K562 (cell line): ENCODE results near the gene SPRY4. TPM values are rescaled to one million over a fixed set of nuclear protein-coding genes. Genes with fewer than 3 reads are reported as not detected.

Experiments
- BHLHE40 ChIP-seq: IDR thresholded peaks from 2 replicates; pipeline ENCODE4 v1.6.1; 2011; ENCODE audit warnings: low read length, improper control_type of control experiment
- CCNT2 ChIP-seq: IDR thresholded peaks from 2 replicates; pipeline ENCODE4 v1.6.1; 2011; ENCODE audit warnings: borderline replicate concordance, low read depth, mild to moderate bottlenecking, moderate library complexity, mixed read lengths, low read length; ENCODE audit not compliant: insufficient read length; ENCODE audit errors: extremely low read depth
- CREBBP ChIP-seq: IDR thresholded peaks from one replicate; pipeline ENCODE4 v1.6.1; 2012; ENCODE audit warnings: low read depth, mild to moderate bottlenecking, control low read depth, inconsistent platforms, low read length
- FIP1L1 ChIP-seq: fragments of 200-400 bp; formaldehyde crosslinking; IDR thresholded peaks from 2 replicates; pipeline ENCODE4 v1.6.1; 2018; ENCODE audit warnings: mild to moderate bottlenecking, low read depth, low read length; ENCODE audit not compliant: poor library complexity, severe bottlenecking
- HDAC6 ChIP-seq: IDR thresholded peaks from 2 replicates; pipeline ENCODE4 v1.6.1; 2012; ENCODE audit warnings: low read depth, mild to moderate bottlenecking, control low read depth, inconsistent platforms, low read length, moderate library complexity
- KLF13 ChIP-seq: fragments of 450-650 bp; IDR thresholded peaks from 2 replicates; pipeline ENCODE4 v1.6.1; 2016; ENCODE audit warnings: missing genetic modification characterization, low read depth, mild to moderate bottlenecking, missing compliant biosample characterization, moderate library complexity, borderline replicate concordance
- MAFG ChIP-seq: fragments of 450-650 bp; conservative IDR thresholded peaks from 2 replicates; pipeline ENCODE4 v1.6.1; 2016; ENCODE audit warnings: missing genetic modification characterization, missing compliant biosample characterization
- PCBP2 ChIP-seq: fragments of 200-400 bp; formaldehyde crosslinking; IDR thresholded peaks from 2 replicates; pipeline ENCODE4 v1.6.1; 2018; ENCODE audit warnings: low read length, low read depth, mild to moderate bottlenecking, moderate library complexity; ENCODE audit not compliant: poor library complexity, severe bottlenecking
- PHF20 ChIP-seq: fragments of 450-650 bp; IDR thresholded peaks from 2 replicates; pipeline ENCODE4 v1.6.1; 2018; ENCODE audit not compliant: partially characterized antibody
- PTTG1 ChIP-seq: fragments of 450-650 bp; IDR thresholded peaks from 2 replicates; pipeline ENCODE4 v1.6.1; 2016; ENCODE audit warnings: low read depth, mild to moderate bottlenecking, missing genetic modification characterization, missing compliant biosample characterization
- PURB ChIP-seq: sonication (generic); formaldehyde crosslinking; IDR thresholded peaks from 2 replicates; pipeline ENCODE4 v1.9.0; 2021; ENCODE audit warnings: low read depth, mild to moderate bottlenecking, missing genetic modification reagents
- RBBP5 ChIP-seq: fragments of 200-600 bp; sonication (generic); IDR thresholded peaks from 2 replicates; pipeline ENCODE4 v1.6.1; 2012; ENCODE audit warnings: borderline replicate concordance, mild to moderate bottlenecking, low read length, control low read depth, inconsistent platforms; ENCODE audit not compliant: insufficient read depth, poor library complexity, severe bottlenecking
- SREBF1 ChIP-seq: fragments of 150-350 bp; IDR thresholded peaks from 2 replicates; pipeline ENCODE4 v1.6.1; 2014; ENCODE audit warnings: antibody characterized with exemption, low read depth, low read length, borderline replicate concordance
- TCF7 ChIP-seq: sonication (generic); IDR thresholded peaks from 2 replicates; pipeline ENCODE4 v1.6.1; 2016; ENCODE audit warnings: antibody characterized with exemption, borderline replicate concordance
- ZNF23 ChIP-seq: fragments of 250-450 bp; sonication (Bioruptor Pico); IDR thresholded peaks from 2 replicates; pipeline ENCODE4 v1.4.0; 2020; ENCODE audit warnings: mild to moderate bottlenecking
- ZNF764 ChIP-seq: fragments of 250-450 bp; sonication (Bioruptor Pico); IDR thresholded peaks from 2 replicates; pipeline ENCODE4 v1.4.0; 2020; ENCODE audit warnings: low read depth, mild to moderate bottlenecking, moderate library complexity
- polyA plus RNA-seq, 8 experiments: library from polyadenylated mRNA; depleted of rRNA in 4 of 8; stranded (reverse) in 5 of 8; unstranded in 3 of 8; fragments of >200 nt; fragmentation: Nextera tagmentation in 2 of 8; fragmentation: Illumina TruSeq in 1 of 8; extraction: Ambion mirVana in 2 of 8; extraction: Trizol in 1 of 8; gene quantifications; 2 replicates each; pipeline versions ENCODE4 v1.2.1 to v1.2.3, GENCODE V29; 2011 to 2014; ENCODE audit warnings: inconsistent platforms in 1 of 8, missing spikeins in 1 of 8
- total RNA-seq, 7 experiments: library from RNA; depleted of rRNA in 6 of 7; stranded (reverse); fragments of >200 nt in 6 of 7; fragmentation: Illumina TruSeq in 2 of 7; extraction: Trizol in 2 of 7; gene quantifications; 2 replicates each; pipeline versions ENCODE4 v1.2.1 to v1.2.3, GENCODE V29; 2011 to 2021; ENCODE audit warnings: low replicate concordance in 1 of 7
- TF ChIP-seq, protein P1 (sequence below), 3 experiments: fragments of 200-800 bp in 1 of 3; sonication (Bioruptor generic) in 1 of 3; sonication (generic) in 1 of 3; formaldehyde crosslinking in 1 of 3; IDR thresholded peaks; 2 replicates each; pipeline versions ENCODE4 v1.6.1 to v1.8.0; 2016 to 2022; ENCODE audit warnings: mild to moderate bottlenecking in 2 of 3, missing compliant biosample characterization in 2 of 3, missing genetic modification characterization in 2 of 3, missing genetic modification reagents in 1 of 3
- TF ChIP-seq, protein P2 (sequence below): IDR thresholded peaks from 2 replicates; pipeline ENCODE4 v1.6.1; 2014; ENCODE audit warnings: antibody characterized with exemption
- TF ChIP-seq, protein P3 (sequence below), 2 experiments: fragments of 450-650 bp in 1 of 2; sonication (generic) in 1 of 2; formaldehyde crosslinking in 1 of 2; IDR thresholded peaks in 1 of 2; conservative IDR thresholded peaks in 1 of 2; 2 replicates each; pipeline versions ENCODE4 v1.6.1 to v1.8.1; 2016 to 2023; ENCODE audit warnings: mild to moderate bottlenecking in 2 of 2, moderate library complexity in 2 of 2, inconsistent platforms in 1 of 2, missing genetic modification reagents in 1 of 2
- TF ChIP-seq, protein P4 (sequence below): fragments of 450-650 bp; IDR thresholded peaks from 2 replicates; pipeline ENCODE4 v1.6.1; 2016; ENCODE audit warnings: mild to moderate bottlenecking

SPRY4 gene
- total and polyA plus RNA-seq, 9 of the 15 experiments (the other 6 are each of a cell fraction or from before 2014, with no cell fraction given) = 2.6 to 24.2 (median 9.5) TPM

DNA sequence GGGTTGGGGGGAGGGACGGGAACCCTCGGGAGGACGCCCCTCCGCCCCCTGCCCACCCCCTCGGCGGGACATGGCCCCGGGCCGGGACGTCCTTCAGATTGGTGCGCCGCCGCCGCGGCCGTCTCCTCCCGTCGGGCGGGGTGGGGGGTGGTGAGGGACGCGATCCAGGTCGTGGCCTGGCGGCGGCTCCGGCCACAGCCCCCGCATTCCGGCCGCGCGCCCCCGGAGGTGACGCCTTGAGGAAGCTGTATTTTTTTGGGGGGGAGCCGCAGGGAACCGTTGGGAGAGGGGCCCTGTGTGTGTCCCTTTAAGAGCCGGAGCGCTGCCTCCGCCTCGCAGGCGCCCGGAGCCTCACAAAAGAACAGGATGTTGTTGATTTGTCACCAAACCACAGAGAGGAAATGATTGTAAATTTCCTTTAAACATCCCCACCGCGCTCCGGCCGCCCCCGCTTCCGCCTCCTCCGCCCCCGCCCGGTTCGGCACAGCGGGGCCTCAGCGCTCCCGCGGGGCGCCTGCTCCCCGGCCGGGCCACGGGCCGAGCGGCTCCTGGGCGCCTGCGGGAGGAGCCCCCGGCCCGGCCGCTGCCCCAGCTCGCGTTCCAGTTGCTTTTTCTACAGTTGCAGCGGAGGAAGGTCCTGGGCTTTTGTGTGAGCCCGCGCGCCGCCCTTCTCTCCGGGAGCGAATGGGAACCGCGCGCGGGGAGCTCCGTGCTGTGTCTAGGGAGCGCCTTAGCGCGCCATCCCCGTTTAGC, 32.1 kb upstream of the SPRY4 start (continued):
- TF ChIP-seq SREBF1 (no peak), PHF20 (no peak), CCNT2 (peak; percentile 99), PURB (CRISPR knock-in tag) (no peak), KLF13 (tag) (0 out of 2 replicates have a peak, but pooled peaks have one; percentile 27), RBBP5 (peak; percentile 65), PTTG1 (tag) (no peak), PCBP2 (no peak), FIP1L1 (no peak), HDAC6 (no peak), CREBBP (no peak), ZNF764 (CRISPR knock-in tag) (no peak), MAFG (tag) (no peak), ZNF23 (no peak), TCF7 (no peak; the same call in 1 of the 2 replicates), BHLHE40 (peak; percentile 32; the same call in 1 of the 2 replicates)
- TF ChIP-seq, protein P1, sequence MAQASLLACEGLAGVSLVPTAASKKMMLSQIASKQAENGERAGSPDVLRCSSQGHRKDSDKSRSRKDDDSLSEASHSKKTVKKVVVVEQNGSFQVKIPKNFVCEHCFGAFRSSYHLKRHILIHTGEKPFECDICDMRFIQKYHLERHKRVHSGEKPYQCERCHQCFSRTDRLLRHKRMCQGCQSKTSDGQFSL (CRISPR knock-in tag; IDR thresholded peaks at IDR 0.05) = peak; percentile 85
- TF ChIP-seq, protein P1 (tag; IDR thresholded peaks at IDR 0.05) = peak in 1 of 2 experiments; percentile 85; a peak in 1 of 4 replicates
- TF ChIP-seq, protein P2, sequence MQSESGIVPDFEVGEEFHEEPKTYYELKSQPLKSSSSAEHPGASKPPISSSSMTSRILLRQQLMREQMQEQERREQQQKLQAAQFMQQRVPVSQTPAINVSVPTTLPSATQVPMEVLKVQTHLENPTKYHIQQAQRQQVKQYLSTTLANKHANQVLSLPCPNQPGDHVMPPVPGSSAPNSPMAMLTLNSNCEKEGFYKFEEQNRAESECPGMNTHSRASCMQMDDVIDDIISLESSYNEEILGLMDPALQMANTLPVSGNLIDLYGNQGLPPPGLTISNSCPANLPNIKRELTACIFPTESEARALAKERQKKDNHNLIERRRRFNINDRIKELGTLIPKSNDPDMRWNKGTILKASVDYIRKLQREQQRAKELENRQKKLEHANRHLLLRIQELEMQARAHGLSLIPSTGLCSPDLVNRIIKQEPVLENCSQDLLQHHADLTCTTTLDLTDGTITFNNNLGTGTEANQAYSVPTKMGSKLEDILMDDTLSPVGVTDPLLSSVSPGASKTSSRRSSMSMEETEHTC = no peak
- TF ChIP-seq, protein P3, sequence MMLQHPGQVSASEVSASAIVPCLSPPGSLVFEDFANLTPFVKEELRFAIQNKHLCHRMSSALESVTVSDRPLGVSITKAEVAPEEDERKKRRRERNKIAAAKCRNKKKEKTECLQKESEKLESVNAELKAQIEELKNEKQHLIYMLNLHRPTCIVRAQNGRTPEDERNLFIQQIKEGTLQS (IDR thresholded peaks at IDR 0.05) = 0 out of 2 replicates have a peak, but pooled peaks have one; percentile 38
- TF ChIP-seq, protein P3 (CRISPR knock-in tag; conservative IDR thresholded peaks at IDR 0.05) = no peak
- TF ChIP-seq, protein P4, sequence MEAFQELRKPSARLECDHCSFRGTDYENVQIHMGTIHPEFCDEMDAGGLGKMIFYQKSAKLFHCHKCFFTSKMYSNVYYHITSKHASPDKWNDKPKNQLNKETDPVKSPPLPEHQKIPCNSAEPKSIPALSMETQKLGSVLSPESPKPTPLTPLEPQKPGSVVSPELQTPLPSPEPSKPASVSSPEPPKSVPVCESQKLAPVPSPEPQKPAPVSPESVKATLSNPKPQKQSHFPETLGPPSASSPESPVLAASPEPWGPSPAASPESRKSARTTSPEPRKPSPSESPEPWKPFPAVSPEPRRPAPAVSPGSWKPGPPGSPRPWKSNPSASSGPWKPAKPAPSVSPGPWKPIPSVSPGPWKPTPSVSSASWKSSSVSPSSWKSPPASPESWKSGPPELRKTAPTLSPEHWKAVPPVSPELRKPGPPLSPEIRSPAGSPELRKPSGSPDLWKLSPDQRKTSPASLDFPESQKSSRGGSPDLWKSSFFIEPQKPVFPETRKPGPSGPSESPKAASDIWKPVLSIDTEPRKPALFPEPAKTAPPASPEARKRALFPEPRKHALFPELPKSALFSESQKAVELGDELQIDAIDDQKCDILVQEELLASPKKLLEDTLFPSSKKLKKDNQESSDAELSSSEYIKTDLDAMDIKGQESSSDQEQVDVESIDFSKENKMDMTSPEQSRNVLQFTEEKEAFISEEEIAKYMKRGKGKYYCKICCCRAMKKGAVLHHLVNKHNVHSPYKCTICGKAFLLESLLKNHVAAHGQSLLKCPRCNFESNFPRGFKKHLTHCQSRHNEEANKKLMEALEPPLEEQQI = no peak
